ENCODE results near the gene POPDC2.

DNA sequence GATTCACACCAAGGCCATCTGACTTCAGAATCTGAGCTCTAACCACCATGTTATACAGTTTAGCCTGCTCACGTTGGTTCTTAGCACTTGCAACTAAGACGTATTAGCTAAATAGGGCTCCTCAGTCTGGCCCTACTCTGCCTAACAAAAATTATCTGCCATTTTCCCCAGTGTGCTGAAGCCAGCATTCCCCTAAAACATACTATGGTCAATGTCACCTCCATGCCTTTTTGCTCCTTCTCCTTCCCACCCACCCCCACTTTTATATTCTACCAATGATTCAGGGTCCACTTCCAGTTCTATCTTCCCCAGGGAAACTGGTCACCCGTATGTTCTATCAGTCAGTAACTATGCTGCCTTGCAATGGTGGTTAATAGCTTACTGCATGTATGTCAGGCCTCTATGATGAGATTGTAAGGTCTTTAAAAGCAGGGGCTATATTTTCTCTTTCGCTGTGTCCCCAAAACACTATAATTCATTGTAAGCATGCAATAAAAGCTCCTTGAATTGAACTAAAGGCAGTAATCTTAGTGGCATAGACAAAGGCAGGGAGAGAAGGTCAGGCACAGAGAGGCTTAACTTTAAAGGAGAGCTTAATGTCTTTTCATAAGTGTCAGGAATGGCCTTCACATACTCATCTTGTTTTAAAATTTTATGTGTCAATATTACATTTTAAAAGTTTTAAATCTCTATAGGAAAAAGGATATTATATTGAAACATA lies 23.3 kb downstream of the POPDC2 start:
- TF ChIP-seq, protein P1, sequence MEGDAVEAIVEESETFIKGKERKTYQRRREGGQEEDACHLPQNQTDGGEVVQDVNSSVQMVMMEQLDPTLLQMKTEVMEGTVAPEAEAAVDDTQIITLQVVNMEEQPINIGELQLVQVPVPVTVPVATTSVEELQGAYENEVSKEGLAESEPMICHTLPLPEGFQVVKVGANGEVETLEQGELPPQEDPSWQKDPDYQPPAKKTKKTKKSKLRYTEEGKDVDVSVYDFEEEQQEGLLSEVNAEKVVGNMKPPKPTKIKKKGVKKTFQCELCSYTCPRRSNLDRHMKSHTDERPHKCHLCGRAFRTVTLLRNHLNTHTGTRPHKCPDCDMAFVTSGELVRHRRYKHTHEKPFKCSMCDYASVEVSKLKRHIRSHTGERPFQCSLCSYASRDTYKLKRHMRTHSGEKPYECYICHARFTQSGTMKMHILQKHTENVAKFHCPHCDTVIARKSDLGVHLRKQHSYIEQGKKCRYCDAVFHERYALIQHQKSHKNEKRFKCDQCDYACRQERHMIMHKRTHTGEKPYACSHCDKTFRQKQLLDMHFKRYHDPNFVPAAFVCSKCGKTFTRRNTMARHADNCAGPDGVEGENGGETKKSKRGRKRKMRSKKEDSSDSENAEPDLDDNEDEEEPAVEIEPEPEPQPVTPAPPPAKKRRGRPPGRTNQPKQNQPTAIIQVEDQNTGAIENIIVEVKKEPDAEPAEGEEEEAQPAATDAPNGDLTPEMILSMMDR (IDR thresholded peaks at IDR 0.05 in 8 of 11, conservative IDR thresholded peaks at IDR 0.05 in 3 of 11) = no peak
- TF ChIP-seq POLR2AphosphoS5 (IDR thresholded peaks at IDR 0.05) = no peak

Data from spleen (tissue), 7 donors.